Measurements from ENCODE around the gene OR5M3. TPM values are rescaled to one million over a fixed set of nuclear protein-coding genes. Genes with fewer than 3 reads are reported as not detected.

Gene OR5M3
- total RNA-seq, 3 donors from 2014 or later = not detected

GRCh38 chr11:56491270-56491669, 18.1 kb upstream of the OR5M3 start, which contains the start of gene OR5M8:
OR5M8 (minus strand) TSS chr11:56491370; CDS start chr11:56491370, 0 bp downstream.
- DNase-seq (no peak), ATAC-seq (no peak)
- H3K4me3 ChIP-seq = no peak within 1 kb of the TSS
- H3K36me3 ChIP-seq (ENCODE audit: low read depth) = no peaks in the 10 kb centered on the region
- intact Hi-C loops (cut with DNase I, micrococcal nuclease) = no loop called here
- no peaks in the 10 kb centered on the region for H3K4me1 ChIP-seq (ENCODE audit: low read depth)
- TF ChIP-seq CTCF (IDR thresholded peaks at IDR 0.05) = no peak
- H3K9me3 ChIP-seq = no peaks in the 10 kb centered on the region

GRCh38 chr11:56486801-56487200, 13.6 kb upstream of the OR5M3 start:
- intact Hi-C loops (cut with DNase I, micrococcal nuclease) = no loop called here
- Histone ChIP-seq H3K4me3 (no peak overlapping the region), H3K4me1 (ENCODE audit: low read depth) (no peaks in the 10 kb centered on the region), H3K9me3 (no peaks in the 10 kb centered on the region), H3K36me3 (ENCODE audit: low read depth) (no peaks in the 10 kb centered on the region)
- DNase-seq (no peak), ATAC-seq (peak; percentile 41)
- no peak for TF ChIP-seq CTCF (IDR thresholded peaks at IDR 0.05)

- no peak for TF ChIP-seq CTCF (IDR thresholded peaks at IDR 0.05)
- Histone ChIP-seq H3K36me3 (ENCODE audit: low read depth) (no peaks in the 10 kb centered on the region), H3K9me3 (no peaks in the 10 kb centered on the region), H3K4me3 (no peak overlapping the region), H3K4me1 (ENCODE audit: low read depth) (no peaks in the 10 kb centered on the region)
- DNase-seq = no peak
- intact Hi-C loops (cut with DNase I, micrococcal nuclease) = no loop called here
- ATAC-seq = peak; percentile 70
Measured at GRCh38 chr11:56474729-56475235, 1.6 kb upstream of the OR5M3 start.

- H3K36me3 ChIP-seq (ENCODE audit: low read depth) = no peaks in the 10 kb centered on the region
- ATAC-seq (no peak), DNase-seq (no peak)
- no peaks in the 10 kb centered on the region for H3K9me3 ChIP-seq
- no peak overlapping the region for H3K4me3 ChIP-seq
- H3K4me1 ChIP-seq (ENCODE audit: low read depth) = no peaks in the 10 kb centered on the region
- no peak for TF ChIP-seq CTCF (IDR thresholded peaks at IDR 0.05)
- intact Hi-C loops (cut with DNase I, micrococcal nuclease) = no loop called here
Measured at GRCh38 chr11:56457076-56457475, 16.1 kb downstream of the OR5M3 start.

- no peaks in the 10 kb centered on the region for H3K9me3 ChIP-seq
- ATAC-seq = no peak
- intact Hi-C loops (cut with DNase I, micrococcal nuclease) = no loop called here
- no peaks in the 10 kb centered on the region for H3K4me1 ChIP-seq (ENCODE audit: low read depth)
- no peak for TF ChIP-seq CTCF (IDR thresholded peaks at IDR 0.05)
- no peak for DNase-seq
- H3K36me3 ChIP-seq (ENCODE audit: low read depth) = no peaks in the 10 kb centered on the region
- H3K4me3 ChIP-seq = no peak overlapping the region
Measured at GRCh38 chr11:56453521-56453920, 19.6 kb downstream of the OR5M3 start.

Other genes with a start within 250 kb of the OR5M3 start
- not detected for gene OR5T2, start 239.1 kb downstream of the OR5M3 start, total RNA-seq
- not detected for gene OR5T3, start 221.1 kb downstream of the OR5M3 start, total RNA-seq
- not detected for gene OR5T1, start 199.2 kb downstream of the OR5M3 start, total RNA-seq
- gene OR8H1, start 181.1 kb downstream of the OR5M3 start, total RNA-seq = not detected
- gene OR8K3, start 158.2 kb downstream of the OR5M3 start, total RNA-seq = not detected
- gene OR8K1, start 127.3 kb downstream of the OR5M3 start, total RNA-seq = not detected
- gene OR8J1, start 119.1 kb downstream of the OR5M3 start, total RNA-seq = not detected
- not detected for gene OR8U1, start 97.7 kb downstream of the OR5M3 start, total RNA-seq
- gene OR5AL1, start 60.7 kb downstream of the OR5M3 start, total RNA-seq = not detected
- gene OR5M8, start 18.0 kb upstream of the OR5M3 start, total RNA-seq = not detected
- gene OR5M11, start 69.9 kb upstream of the OR5M3 start, total RNA-seq = not detected
- not detected for gene OR5M10, start 104.4 kb upstream of the OR5M3 start, total RNA-seq
- gene OR5M1, start 141.5 kb upstream of the OR5M3 start, total RNA-seq = not detected
- gene OR5AP2, start 169.1 kb upstream of the OR5M3 start, total RNA-seq = not detected
- not detected for gene OR5AR1, start 190.3 kb upstream of the OR5M3 start, total RNA-seq
- not detected for gene OR9G1, start 225.7 kb upstream of the OR5M3 start, total RNA-seq